CD14-positive monocyte (primary cell): ENCODE measurements around the gene PAQR8. TPM values are rescaled to one million over a fixed set of nuclear protein-coding genes. Genes with fewer than 3 reads are reported as not detected.

Source experiments
- DNase-seq, 3 donors: peaks; one replicate each; pipeline ENCODE4 v3.0.0-alpha.2; 2011 to 2022
- H2AFZ ChIP-seq: 2 replicates; pipeline ENCODE4 v1.6.0; 2012; ENCODE audit warnings: mild to moderate bottlenecking, low read depth, low read length, inconsistent platforms; ENCODE audit not compliant: insufficient read depth, poor library complexity, severe bottlenecking
- H3K27ac ChIP-seq, 2 donors: 1 replicate in 1 of 2; 2 replicates in 1 of 2; pipeline ENCODE4 v1.5.1; 2012 to 2013; ENCODE audit warnings: low read length in 2 of 2, control low read depth in 1 of 2, inconsistent platforms in 1 of 2, low read depth in 1 of 2, mild to moderate bottlenecking in 1 of 2
- H3K27me3 ChIP-seq, 2 donors: one replicate each; pipeline versions ENCODE4 v1.6.0 to v1.6.1; 2011 to 2013; ENCODE audit warnings: low read length in 2 of 2; ENCODE audit not compliant: control insufficient read depth in 2 of 2, insufficient read depth in 2 of 2
- H3K36me3 ChIP-seq, 2 donors: replicated peaks in 1 of 2; 1 replicate in 1 of 2; 2 replicates in 1 of 2; pipeline versions ENCODE4 v1.5.1 to v1.6.1; 2012 to 2013; ENCODE audit warnings: low read length in 2 of 2, control low read depth in 1 of 2, inconsistent platforms in 1 of 2, mild to moderate bottlenecking in 1 of 2; ENCODE audit not compliant: insufficient read depth in 2 of 2, control insufficient read depth in 1 of 2
- H3K4me1 ChIP-seq, 2 donors: 1 replicate in 1 of 2; 2 replicates in 1 of 2; pipeline versions ENCODE4 v1.5.1 to v1.6.1; 2012 to 2013; ENCODE audit warnings: low read length in 2 of 2, control low read depth in 1 of 2, inconsistent platforms in 1 of 2, mild to moderate bottlenecking in 1 of 2, moderate library complexity in 1 of 2; ENCODE audit not compliant: insufficient read depth in 2 of 2, control insufficient read depth in 1 of 2
- H3K4me2 ChIP-seq: replicated peaks from 2 replicates; pipeline ENCODE3; 2012; ENCODE audit warnings: low read length, moderate library complexity, mild to moderate bottlenecking; ENCODE audit not compliant: poor library complexity, severe bottlenecking; ENCODE audit errors: extremely low read depth
- H3K4me3 ChIP-seq, 3 experiments: fragments of 200-600 bp in 1 of 3; sonication (generic) in 1 of 3; replicated peaks in 1 of 3; 1 replicate in 2 of 3; 2 replicates in 1 of 3; pipeline ENCODE4 v1.5.1; 2011 to 2013; ENCODE audit warnings: low read length in 3 of 3, mild to moderate bottlenecking in 3 of 3, control low read depth in 2 of 3, low read depth in 2 of 3, inconsistent platforms in 1 of 3, moderate library complexity in 1 of 3
- H3K79me2 ChIP-seq: 2 replicates; pipeline ENCODE4 v1.6.0; 2012; ENCODE audit warnings: mild to moderate bottlenecking, control low read depth, inconsistent platforms, low read length, moderate library complexity; ENCODE audit not compliant: insufficient read depth
- H3K9ac ChIP-seq: 2 replicates; pipeline ENCODE4 v1.6.0; 2017; ENCODE audit warnings: low read length, mild to moderate bottlenecking; ENCODE audit not compliant: insufficient read depth, poor library complexity, severe bottlenecking
- H3K9me3 ChIP-seq, 2 donors: replicated peaks in 1 of 2; 1 replicate in 1 of 2; 2 replicates in 1 of 2; pipeline versions ENCODE4 v1.5.1 to v1.6.1; 2012 to 2013; ENCODE audit warnings: low read length in 2 of 2, control low read depth in 1 of 2; ENCODE audit not compliant: control insufficient read depth in 1 of 2, insufficient read depth in 1 of 2
- H4K20me1 ChIP-seq: 2 replicates; pipeline ENCODE4 v1.6.0; 2012; ENCODE audit warnings: mild to moderate bottlenecking, low read length, control low read depth, moderate library complexity; ENCODE audit not compliant: insufficient read depth
- H3K27ac Mint-ChIP-seq, 7 donors: one replicate each; pipeline ENCODE4 v1.8.0; 2020; ENCODE audit warnings: mild to moderate bottlenecking in 7 of 7, mixed read lengths in 7 of 7, moderate library complexity in 6 of 7, inconsistent platforms in 2 of 7
- H3K27me3 Mint-ChIP-seq, 3 donors: one replicate each; pipeline ENCODE4 v1.8.0; 2021 to 2022; ENCODE audit warnings: low read depth in 3 of 3, mild to moderate bottlenecking in 3 of 3, mixed read lengths in 3 of 3, moderate library complexity in 3 of 3, inconsistent platforms in 1 of 3
- H3K36me3 Mint-ChIP-seq, 2 donors: one replicate each; pipeline ENCODE4 v1.8.0; 2020; ENCODE audit warnings: mixed read lengths in 2 of 2, inconsistent platforms in 1 of 2, mild to moderate bottlenecking in 1 of 2
- H3K4me1 Mint-ChIP-seq: one replicate; pipeline ENCODE4 v1.8.0; 2020; ENCODE audit warnings: mild to moderate bottlenecking, mixed read lengths
- H3K4me3 Mint-ChIP-seq, 2 donors: one replicate each; pipeline ENCODE4 v1.8.0; 2020; ENCODE audit warnings: mild to moderate bottlenecking in 2 of 2, mixed read lengths in 2 of 2, moderate library complexity in 1 of 2
- H3K9me3 Mint-ChIP-seq, 7 donors: one replicate each; pipeline ENCODE4 v1.8.0; 2020 to 2022; ENCODE audit warnings: mixed read lengths in 7 of 7, mild to moderate bottlenecking in 6 of 7, moderate library complexity in 6 of 7, inconsistent platforms in 2 of 7
- CTCF ChIP-seq: fragments of 200-600 bp; IDR thresholded peaks from one replicate; pipeline ENCODE4 v1.8.0; 2022; ENCODE audit warnings: antibody characterized with exemption, mild to moderate bottlenecking
- WGBS: methylation state at CpG from one replicate; pipeline ENCODE4 v1.1.5; 2013; ENCODE audit warnings: missing lambda C conversion rate; ENCODE audit not compliant: insufficient coverage; 5-methylcytosine and 5-hydroxymethylcytosine counted together
- intact Hi-C, 2 donors: fragments of 100-400 bp; cut with micrococcal nuclease; formaldehyde crosslinking; loops; one replicate each; pipeline versions ENCODE4 v1.15.0 to v1.15.1; 2023
- polyA plus RNA-seq, 3 donors: library from polyadenylated mRNA; depleted of rRNA in 1 of 3; unstranded in 2 of 3; stranded (reverse) in 1 of 3; fragments of 300-500 nt in 2 of 3; fragments of >200 nt in 1 of 3; fragmentation: Illumina TruSeq in 2 of 3; gene quantifications; 1 replicate in 2 of 3; 2 replicates in 1 of 3; pipeline ENCODE4 v1.2.3, GENCODE V29; 2012 to 2021

Gene PAQR8
- polyA plus RNA-seq, 3 donors = 2.4 to 17.4 (median 6.8) TPM

- Mint-ChIP-seq H3K4me1 (peaks cover 41% of the 10 kb centered on the region), H3K27me3 (no peaks in the 10 kb centered on the region), H3K36me3 (peaks cover 18% of the 10 kb centered on the region in 2 donors), H3K27ac (peak overlapping the region in 1 of 7 donors; percentile 65), H3K9me3 (peaks cover 0 to 7% (median 4%) of the 10 kb centered on the region in 7 donors), H3K4me3 (no peak overlapping the region)
- DNase-seq = no peak
- Histone ChIP-seq H3K79me2 (peaks cover 41% of the 10 kb centered on the region), H3K4me1 (peaks cover 33 to 36% of the 10 kb centered on the region in 2 donors), H3K27ac (no peak overlapping the region), H3K9me3 (no peaks in the 10 kb centered on the region), H4K20me1 (peaks cover 4% of the 10 kb centered on the region), H3K4me3 (no peak overlapping the region), H3K36me3 (peaks cover 6 to 21% of the 10 kb centered on the region in 2 donors), H3K27me3 (no peaks in the 10 kb centered on the region), H2AFZ (no peak overlapping the region), H3K4me2 (no peak overlapping the region), H3K9ac (no peak overlapping the region)
- intact Hi-C loops = no loop called here
- no CpG with 5 or more reads among the region's 3 CpGs for WGBS
- no peak for TF ChIP-seq CTCF
Measured at GRCh38 chr6:52376763-52377162, 14.8 kb downstream of the PAQR8 start.

- H3K36me3 ChIP-seq = peaks cover 6 to 26% of the 10 kb centered on the region in 2 donors
- WGBS = no CpG with 5 or more reads among the region's 3 CpGs
- no peaks in the 10 kb centered on the region for H3K27me3 ChIP-seq
- H3K9me3 ChIP-seq = no peaks in the 10 kb centered on the region
- intact Hi-C loops = no loop called here
- H3K4me3 Mint-ChIP-seq = peak overlapping the region in 1 of 2 donors; percentile 72
- peak overlapping the region in 1 of 3 experiments; percentile 42 for H3K4me3 ChIP-seq
- peaks cover 33 to 36% of the 10 kb centered on the region in 2 donors for H3K4me1 ChIP-seq
- H3K27ac ChIP-seq = peak overlapping the region in 1 of 2 donors; percentile 21
- no peaks in the 10 kb centered on the region for H4K20me1 ChIP-seq
- H3K27ac Mint-ChIP-seq = peak overlapping the region in 6 of 7 donors; percentile 12 to 74 (median 44)
- no peaks in the 10 kb centered on the region for H3K27me3 Mint-ChIP-seq
- H2AFZ ChIP-seq = no peak overlapping the region
- H3K4me2 ChIP-seq = peak overlapping the region; percentile 62
- peaks cover 21 to 23% of the 10 kb centered on the region in 2 donors for H3K36me3 Mint-ChIP-seq
- no peak overlapping the region for H3K9ac ChIP-seq
- peaks cover 39% of the 10 kb centered on the region for H3K4me1 Mint-ChIP-seq
- peak; percentile 12 to 60 (median 36) for DNase-seq
- peaks cover 0 to 7% (median 4%) of the 10 kb centered on the region in 7 donors for H3K9me3 Mint-ChIP-seq
- TF ChIP-seq CTCF = no peak
- H3K79me2 ChIP-seq = peaks cover 35% of the 10 kb centered on the region
Measured at GRCh38 chr6:52377538-52378221, 15.7 kb downstream of the PAQR8 start.
